Breast epithelium (tissue), 3 donors: ENCODE measurements around the gene DDX43.

Experiments
- POLR2A ChIP-seq: fragments of 450-650 bp; IDR thresholded peaks from one replicate; pipeline ENCODE4 v1.6.1; 2016; ENCODE audit warnings: antibody characterized with exemption, mild to moderate bottlenecking, moderate library complexity
- POLR2AphosphoS5 ChIP-seq, 3 donors: sonication (generic); formaldehyde crosslinking; IDR thresholded peaks; one replicate each; pipeline ENCODE4 v1.6.1; 2017; ENCODE audit warnings: antibody characterized with exemption in 3 of 3
- TF ChIP-seq, protein P1 (sequence below), 3 donors: fragments of 450-650 bp; IDR thresholded peaks; one replicate each; pipeline ENCODE4 v1.5.1; 2016 to 2017; ENCODE audit warnings: antibody characterized with exemption in 3 of 3, mild to moderate bottlenecking in 3 of 3, moderate library complexity in 3 of 3

DNA sequence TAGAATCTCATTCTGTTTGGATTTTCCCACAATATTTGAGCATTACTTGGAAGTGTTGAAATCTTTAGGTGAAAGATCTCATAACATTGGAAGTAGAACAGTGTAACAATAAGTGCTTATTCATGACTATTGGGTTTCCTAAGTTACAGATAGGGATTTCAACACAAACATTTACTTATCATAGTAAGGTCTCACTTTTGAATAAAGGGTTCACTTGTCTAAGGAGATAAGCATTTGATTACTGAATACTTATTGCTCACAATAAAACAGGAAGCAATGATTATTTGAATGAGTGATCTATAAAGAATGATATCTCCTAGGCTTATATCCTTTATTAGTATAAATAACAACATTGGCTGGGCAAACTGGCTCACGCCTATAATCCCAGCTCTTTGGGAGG, 14.8 kb downstream of the DDX43 start:
- TF ChIP-seq, protein P1, sequence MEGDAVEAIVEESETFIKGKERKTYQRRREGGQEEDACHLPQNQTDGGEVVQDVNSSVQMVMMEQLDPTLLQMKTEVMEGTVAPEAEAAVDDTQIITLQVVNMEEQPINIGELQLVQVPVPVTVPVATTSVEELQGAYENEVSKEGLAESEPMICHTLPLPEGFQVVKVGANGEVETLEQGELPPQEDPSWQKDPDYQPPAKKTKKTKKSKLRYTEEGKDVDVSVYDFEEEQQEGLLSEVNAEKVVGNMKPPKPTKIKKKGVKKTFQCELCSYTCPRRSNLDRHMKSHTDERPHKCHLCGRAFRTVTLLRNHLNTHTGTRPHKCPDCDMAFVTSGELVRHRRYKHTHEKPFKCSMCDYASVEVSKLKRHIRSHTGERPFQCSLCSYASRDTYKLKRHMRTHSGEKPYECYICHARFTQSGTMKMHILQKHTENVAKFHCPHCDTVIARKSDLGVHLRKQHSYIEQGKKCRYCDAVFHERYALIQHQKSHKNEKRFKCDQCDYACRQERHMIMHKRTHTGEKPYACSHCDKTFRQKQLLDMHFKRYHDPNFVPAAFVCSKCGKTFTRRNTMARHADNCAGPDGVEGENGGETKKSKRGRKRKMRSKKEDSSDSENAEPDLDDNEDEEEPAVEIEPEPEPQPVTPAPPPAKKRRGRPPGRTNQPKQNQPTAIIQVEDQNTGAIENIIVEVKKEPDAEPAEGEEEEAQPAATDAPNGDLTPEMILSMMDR (IDR thresholded peaks at IDR 0.05): no peak
- TF ChIP-seq POLR2AphosphoS5 (IDR thresholded peaks at IDR 0.05) (no peak), POLR2A (no peak)
